ENCODE measurements around the gene TOM1L2. TPM values are rescaled to one million over a fixed set of nuclear protein-coding genes. Genes with fewer than 3 reads are reported as not detected.

TOM1L2 gene
- total and polyA plus RNA-seq, 8 donors: 51.2 to 71.2 (median 57.4) TPM

GRCh38 chr17:17820046-17820445 is 152.2 kb downstream of the TOM1L2 start:
- Histone ChIP-seq H3K27ac (no peak overlapping the region), H3K4me1 (peaks cover 39 to 76% of the 10 kb centered on the region in 2 donors), H3K4me3 (no peak overlapping the region), H3K27me3 (no peaks in the 10 kb centered on the region), H3K9me3 (no peaks in the 10 kb centered on the region), H3K36me3 (peaks cover 0 to 47% of the 10 kb centered on the region in 2 donors)
- DNase-seq: no peak
- intact Hi-C loops (cut with DNase I): no loop called here
- no peak for TF ChIP-seq CTCF (IDR thresholded peaks at IDR 0.05)
- no peak for ATAC-seq

- DNase-seq (peak in 2 of 4 donors; percentile 83 to 94), ATAC-seq (peak; percentile 11)
- Histone ChIP-seq H3K9me3 (no peaks in the 10 kb centered on the region), H3K27ac (peak overlapping the region in 1 of 2 donors; percentile 4), H3K27me3 (no peaks in the 10 kb centered on the region), H3K36me3 (peaks cover 0 to 51% of the 10 kb centered on the region in 2 donors), H3K4me3 (no peak overlapping the region), H3K4me1 (peaks cover 34 to 72% of the 10 kb centered on the region in 2 donors)
- no peak for TF ChIP-seq CTCF (IDR thresholded peaks at IDR 0.05)
- intact Hi-C loops (cut with DNase I): loop anchor here in 1 of 2 donors (10.0 kb wide), 1 partner anchor 45 kb away; no protein-coding TSS in a partner anchor
These were observed 152.6 kb downstream of the TOM1L2 start for GRCh38 chr17:17819561-17819995.

- DNase-seq: no peak
- H3K4me1 ChIP-seq: peaks cover 30 to 67% of the 10 kb centered on the region in 2 donors
- H3K4me3 ChIP-seq: no peak overlapping the region
- H3K36me3 ChIP-seq: peaks cover 0 to 56% of the 10 kb centered on the region in 2 donors
- intact Hi-C loops (cut with DNase I): loop anchor here in 1 of 2 donors (10.0 kb wide), 1 partner anchor 46 kb away; no protein-coding TSS in a partner anchor
- no peak for TF ChIP-seq CTCF (IDR thresholded peaks at IDR 0.05)
- ATAC-seq: no peak
- peak overlapping the region in 1 of 2 donors; percentile 4 for H3K27ac ChIP-seq
- H3K27me3 ChIP-seq: no peaks in the 10 kb centered on the region
- no peaks in the 10 kb centered on the region for H3K9me3 ChIP-seq
These were observed 153.1 kb downstream of the TOM1L2 start for GRCh38 chr17:17819111-17819510.

GRCh38 chr17:17818088-17818526 is 154.1 kb downstream of the TOM1L2 start:
- TF ChIP-seq CTCF (IDR thresholded peaks at IDR 0.05): no peak
- Histone ChIP-seq H3K27ac (peak overlapping the region in 1 of 2 donors; percentile 4), H3K4me1 (peaks cover 26 to 59% of the 10 kb centered on the region in 2 donors), H3K4me3 (no peak overlapping the region), H3K9me3 (no peaks in the 10 kb centered on the region), H3K27me3 (no peaks in the 10 kb centered on the region), H3K36me3 (peaks cover 0 to 66% of the 10 kb centered on the region in 2 donors)
- DNase-seq: no peak
- ATAC-seq: peak; percentile 24
- intact Hi-C loops (cut with DNase I): loop anchor here in 1 of 2 donors (10.0 kb wide), 1 partner anchor 47 kb away; no protein-coding TSS in a partner anchor

- Histone ChIP-seq H3K36me3 (peaks cover 0 to 72% of the 10 kb centered on the region in 2 donors), H3K4me3 (no peak overlapping the region), H3K27ac (no peak overlapping the region), H3K4me1 (peaks cover 23 to 55% of the 10 kb centered on the region in 2 donors), H3K9me3 (no peaks in the 10 kb centered on the region), H3K27me3 (no peaks in the 10 kb centered on the region)
- ATAC-seq (no peak), DNase-seq (no peak)
- intact Hi-C loops (cut with DNase I): loop anchor here in 1 of 2 donors (10.0 kb wide), 1 partner anchor 47 kb away; no protein-coding TSS in a partner anchor
- no peak for TF ChIP-seq CTCF (IDR thresholded peaks at IDR 0.05)
These were observed 154.7 kb downstream of the TOM1L2 start for GRCh38 chr17:17817552-17817947.
